HG03039 (cell line): Measurements from ENCODE around the gene MS4A5.
"Not testable (repeated sequence)": the region's sequence is repeated elsewhere in the genome, so short reads cannot be mapped to it uniquely, and the experiment has no call there.

Experiments
- ATAC-seq: cut with Tn5 transposase; IDR thresholded peaks from one replicate; pipeline ENCODE4 v1.9.1; 2021; ENCODE audit warnings: mild to moderate bottlenecking, moderate library complexity; ENCODE audit not compliant: unreplicated experiment

The MS4A5 gene, protein sequence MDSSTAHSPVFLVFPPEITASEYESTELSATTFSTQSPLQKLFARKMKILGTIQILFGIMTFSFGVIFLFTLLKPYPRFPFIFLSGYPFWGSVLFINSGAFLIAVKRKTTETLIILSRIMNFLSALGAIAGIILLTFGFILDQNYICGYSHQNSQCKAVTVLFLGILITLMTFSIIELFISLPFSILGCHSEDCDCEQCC

DNA sequence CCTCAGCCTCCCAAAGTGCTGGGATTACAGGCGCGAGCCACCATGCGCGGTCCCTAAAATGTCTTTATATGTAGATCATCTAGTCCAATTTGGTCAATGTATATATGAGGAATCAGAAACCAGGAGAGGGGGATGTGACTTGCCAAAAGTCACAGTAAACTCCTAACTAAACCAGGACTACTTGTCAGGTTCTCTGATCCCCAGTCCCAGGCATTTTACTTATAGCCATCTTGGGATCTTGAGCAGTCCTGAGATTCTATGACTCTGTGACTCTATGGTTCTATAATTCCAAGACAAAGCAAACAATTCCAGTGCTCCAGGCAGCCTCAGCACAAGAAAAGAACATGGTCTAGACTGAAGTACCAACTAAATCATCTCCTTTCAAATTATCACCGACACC lies at the start of gene MS4A5:
Gene MS4A5, plus strand, starts transcription at position 301 of the 400 bp plus-strand sequence. CDS start 103 bp downstream, outside the sequence.
- ATAC-seq: no peak

DNA sequence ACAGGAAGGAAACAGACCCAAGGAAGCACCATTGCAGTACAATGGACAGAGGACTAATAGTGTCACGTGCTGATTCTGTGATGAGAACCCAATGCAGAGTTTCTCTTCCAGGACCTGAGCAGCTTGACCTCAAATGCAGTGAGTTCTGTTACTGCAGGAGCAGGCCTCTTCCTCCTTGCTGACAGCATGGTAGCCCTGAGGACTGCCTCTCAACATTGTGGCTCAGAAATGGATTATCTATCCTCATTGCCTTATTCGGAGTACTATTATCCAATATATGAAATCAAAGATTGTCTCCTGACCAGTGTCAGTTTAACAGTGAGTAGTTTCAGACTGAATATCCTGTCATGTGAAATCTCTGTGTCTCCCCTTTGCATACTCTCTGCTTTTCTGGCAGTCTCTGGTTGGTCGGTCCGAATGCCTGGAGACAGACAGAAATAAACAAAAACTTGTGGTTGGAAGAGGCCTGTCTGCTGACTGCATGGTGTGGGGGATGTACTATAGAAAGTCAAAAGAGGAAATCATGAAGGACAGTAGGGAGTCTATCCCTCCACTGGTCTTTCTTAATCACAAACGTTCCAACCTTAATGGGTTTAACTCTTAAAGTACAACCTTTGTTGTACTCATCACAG lies 40.0 kb upstream of the MS4A5 start:
- ATAC-seq: peak; percentile 66

DNA sequence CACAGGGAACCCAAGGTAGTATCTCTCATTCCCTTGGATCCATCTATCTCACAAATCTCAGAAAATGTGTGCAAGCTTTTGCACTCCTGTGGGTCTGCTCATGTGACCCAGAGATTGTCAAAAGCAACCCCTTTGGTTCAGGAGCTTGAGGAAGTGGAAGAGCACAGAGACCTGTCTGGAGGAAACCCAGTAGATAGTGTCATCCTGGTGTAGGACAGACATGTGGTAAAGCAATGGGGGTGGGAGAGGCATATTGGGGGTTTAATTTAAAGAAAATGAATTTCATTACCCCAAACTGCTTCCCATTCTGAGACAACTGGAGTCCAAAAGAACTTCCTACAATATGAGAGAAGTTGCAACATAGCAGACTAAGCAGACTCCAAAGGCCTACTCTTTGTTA lies 39.0 kb upstream of the MS4A5 start:
- no peak for ATAC-seq

DNA sequence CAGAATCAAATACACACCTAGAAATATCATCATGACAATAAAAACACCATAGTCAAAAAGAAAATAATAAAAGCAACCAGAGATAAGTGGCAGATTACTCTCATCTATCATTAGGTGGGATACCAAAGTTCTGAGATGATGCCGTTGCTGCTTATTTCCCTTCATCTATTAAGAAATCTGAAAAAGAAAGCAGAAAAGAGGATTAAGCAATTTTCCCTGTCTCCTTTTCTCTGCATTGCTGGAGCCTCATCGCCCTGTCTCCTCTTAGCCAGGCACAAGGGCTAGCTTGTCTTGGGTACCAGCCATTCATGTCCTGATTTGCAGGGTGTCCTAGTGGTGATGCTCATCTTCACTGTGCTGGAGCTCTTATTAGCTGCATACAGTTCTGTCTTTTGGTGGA lies 37.0 kb upstream of the MS4A5 start:
- ATAC-seq: no peak

DNA sequence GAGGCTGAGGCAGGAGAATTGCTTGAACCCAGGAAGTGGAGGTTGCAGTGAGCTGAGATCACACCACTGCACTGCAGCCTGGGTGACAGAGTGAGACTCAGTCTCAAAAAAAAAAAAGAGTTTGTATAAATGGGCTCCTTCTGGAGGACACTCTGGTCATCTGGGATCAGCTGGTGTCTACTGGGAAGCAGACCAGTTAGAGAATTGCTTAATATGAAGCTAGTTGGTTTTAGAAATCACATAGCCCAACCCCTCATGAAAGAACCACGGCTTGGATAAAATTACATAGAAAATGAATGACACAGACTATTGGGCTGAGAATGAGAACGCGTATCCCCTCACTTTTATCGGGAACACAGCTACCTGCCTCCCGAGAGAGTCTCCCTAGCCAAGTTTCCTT lies 36.4 kb upstream of the MS4A5 start:
- no peak for ATAC-seq

DNA sequence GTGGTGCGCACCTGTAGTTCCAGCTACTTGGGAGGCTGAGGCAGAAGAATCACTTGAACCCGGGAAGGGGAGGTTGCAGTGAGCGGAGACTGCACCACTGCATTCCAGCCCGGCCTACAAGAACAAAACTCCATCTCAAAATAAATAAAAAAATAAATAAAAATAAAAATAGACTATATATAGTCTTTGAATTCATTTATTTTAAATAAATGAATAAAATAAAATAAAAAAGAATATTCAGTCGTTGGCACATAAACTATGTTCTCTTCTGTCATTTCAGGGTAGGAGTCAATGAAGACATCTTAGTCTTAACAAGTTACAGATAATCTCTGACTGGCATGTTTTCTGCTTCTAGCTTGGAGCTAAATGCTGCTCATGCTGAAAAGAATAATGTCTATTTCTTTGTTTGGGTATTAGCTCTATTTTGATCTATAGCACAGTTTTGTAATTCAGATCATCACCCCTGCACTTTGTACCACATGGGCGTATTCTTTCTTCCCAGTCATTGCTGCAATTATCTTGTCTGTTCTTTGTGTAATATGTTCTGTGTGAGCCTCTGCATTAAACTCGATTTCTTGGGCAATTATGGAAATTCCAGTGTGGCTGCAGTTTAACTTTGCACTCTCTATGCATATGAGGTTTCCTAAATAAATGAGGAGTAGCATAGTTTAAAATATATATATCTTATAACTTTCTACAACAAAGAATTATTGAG lies 34.5 kb upstream of the MS4A5 start:
- no peak for ATAC-seq

DNA sequence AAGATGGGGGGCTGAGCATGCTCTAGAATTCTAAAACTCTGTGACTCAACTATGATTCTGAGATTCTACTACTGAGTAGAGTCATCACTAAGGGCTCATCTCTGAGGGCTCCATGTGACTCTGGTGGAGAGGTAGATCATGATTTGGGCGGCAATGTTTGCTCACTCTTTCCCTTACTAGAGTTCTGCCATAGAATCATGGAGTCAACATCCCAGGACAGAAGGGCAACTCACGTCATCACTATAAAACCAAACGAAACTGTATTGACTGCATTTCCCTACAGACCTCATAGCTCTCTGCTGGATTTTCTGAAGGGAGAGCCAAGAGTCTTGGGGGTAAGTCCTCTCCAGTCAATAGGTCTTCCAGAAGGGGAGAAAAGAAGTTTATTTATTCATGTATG lies 33.0 kb upstream of the MS4A5 start, which contains the start of gene MS4A14:
Gene MS4A14, plus strand, starts transcription at position 78 of the 400 bp plus-strand sequence. Its CDS starts 120 bp downstream, at position 198.
- no peak for ATAC-seq

DNA sequence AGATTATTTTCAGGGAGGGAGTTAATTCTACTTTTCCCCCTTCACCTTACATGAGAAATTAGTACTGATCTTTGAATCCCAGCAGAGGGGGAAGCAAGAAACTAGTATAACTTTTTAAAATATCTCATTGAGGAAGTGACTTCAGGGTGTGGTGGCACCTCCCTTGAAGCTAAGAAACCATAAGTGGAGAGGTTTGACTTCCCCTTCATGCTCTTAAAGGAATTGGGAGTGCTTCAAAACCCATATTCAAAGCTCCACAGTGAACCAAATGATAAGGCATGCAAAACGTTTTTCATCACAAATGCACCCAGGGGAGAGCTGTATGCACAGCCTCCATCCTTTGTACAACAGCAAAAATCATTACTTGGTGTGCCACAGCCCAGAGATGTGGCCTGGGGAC lies 32.6 kb upstream of the MS4A5 start:
- no peak for ATAC-seq

DNA sequence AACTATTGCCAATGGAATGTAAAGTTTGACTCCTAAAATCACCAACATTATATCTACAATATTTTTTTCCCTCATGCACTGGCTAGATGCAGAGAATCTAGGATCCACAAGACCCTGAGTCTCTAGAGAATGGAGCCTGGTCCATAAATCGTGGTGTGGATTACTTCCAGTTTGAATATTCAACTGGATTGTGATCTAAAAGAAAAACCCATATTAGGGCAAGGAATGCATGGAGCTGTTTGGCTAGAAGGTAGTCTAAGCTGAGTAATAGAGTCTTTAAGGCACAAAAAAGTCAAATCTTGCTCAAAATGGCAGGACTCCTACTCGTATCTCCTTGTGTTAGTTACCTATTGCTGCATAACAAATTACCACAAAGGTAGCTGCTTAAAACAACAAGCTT lies 9.4 kb upstream of the MS4A5 start:
- no peak for ATAC-seq

DNA sequence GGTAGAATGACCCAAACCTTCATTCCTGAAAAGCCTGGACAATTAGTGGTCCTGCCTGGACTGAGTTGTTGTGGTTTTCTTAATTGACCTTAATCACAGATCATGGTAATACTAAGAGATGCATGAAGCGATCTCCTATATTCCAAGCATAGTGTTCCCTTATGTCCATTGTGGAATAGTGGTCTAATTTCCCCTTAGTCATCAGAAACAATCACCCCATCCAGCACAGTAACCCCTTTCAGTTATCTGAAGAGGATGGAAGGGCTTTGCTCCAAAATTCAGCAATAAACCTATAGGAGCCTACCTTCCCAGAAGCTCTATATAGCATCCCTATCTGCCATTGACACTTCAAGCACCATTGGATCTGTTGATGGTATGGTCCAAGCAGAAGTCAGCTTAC lies 6.8 kb upstream of the MS4A5 start:
- ATAC-seq: no peak

DNA sequence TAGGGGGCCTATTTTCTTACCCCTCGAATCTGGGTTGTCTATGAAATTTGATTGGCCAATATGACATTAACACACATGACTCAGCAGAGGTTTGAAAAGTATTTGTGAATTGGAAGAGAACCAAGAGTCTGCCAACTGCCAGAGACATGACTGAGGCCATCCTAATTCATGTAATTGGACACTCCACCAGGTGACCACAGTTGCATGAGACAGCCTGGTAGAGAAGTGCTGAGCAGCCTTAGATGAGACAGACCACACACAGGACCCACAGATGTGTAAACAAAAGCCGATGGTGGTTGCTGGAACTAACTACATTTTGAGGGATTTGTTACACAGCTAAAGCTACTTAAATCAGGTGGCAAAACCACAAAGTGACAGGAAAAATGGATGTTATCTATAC lies 855 bp upstream of the MS4A5 start:
- ATAC-seq: no peak

DNA sequence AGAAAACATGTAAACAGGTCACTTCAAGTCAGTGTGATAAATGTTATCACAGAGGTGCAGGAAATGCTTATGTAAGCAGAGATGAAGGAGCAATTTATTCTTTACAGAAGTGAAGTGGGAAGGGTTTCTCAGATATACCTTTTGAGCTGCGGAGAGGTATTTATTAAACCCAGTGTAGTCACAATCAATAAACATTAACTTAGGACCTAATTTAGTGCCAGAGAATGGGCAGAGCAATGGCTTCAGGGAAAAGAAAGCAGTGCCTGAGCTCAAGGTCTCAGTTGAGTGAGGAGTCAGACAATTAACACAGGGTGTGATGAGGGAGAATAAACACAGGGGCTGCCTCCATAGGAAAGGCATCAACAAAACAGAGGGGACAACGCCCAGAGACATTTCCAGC lies 1.9 kb downstream of the MS4A5 start:
- ATAC-seq: no peak

DNA sequence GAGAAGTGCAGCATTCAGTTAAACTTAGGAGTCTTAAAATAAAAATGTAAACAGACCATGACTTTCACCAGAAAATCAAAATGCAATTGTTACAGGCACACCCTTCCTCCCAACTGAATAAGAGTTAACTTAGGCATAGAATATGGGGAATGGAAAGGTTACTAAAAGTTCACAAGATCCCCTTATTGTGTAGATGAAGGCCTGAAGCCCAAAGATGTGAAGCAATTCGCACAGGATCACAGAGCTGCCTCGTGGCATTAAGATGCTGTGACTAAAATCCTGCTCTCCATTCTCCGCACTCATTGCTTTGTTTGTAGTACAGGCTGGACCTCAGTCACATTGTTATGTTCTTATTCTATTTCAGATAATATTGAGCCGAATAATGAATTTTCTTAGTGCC lies 4.0 kb downstream of the MS4A5 start:
- no peak for ATAC-seq

DNA sequence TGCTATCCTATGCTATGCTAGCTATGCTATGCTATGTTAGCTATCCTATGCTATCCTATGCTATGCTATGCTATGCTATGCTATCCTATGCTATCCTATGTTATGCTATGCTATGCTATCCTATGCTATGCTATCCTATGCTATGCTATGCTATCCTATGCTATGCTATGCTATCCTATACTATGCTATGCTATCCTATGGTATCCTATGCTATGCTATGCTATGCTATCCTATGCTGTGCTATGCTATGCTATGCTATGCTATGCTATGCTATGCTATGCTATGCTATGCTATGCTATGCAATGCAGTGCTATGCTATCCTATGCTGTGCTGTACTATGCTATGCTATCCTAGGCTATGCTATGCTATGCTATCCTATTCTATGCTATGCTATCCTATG lies 17.7 kb downstream of the MS4A5 start:
- no peak for ATAC-seq

DNA sequence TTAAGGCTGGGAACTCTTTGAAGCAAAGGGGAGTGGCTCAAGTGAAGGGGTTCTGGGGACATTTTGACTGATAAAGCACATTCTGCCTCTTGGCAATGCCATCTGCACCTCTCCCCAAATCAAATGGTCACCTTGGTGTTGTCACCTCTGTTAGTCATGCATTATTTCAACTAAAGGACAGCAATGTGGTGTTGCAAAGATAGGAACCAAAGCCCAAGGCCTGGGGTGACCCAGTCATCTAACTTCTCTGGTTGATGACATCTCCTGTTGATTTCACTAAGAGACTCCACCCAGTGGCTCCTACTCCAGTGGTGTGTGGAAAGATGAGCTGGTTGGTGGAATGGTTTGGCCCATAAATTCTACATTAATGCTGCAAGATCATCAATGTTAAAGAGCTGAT lies 18.5 kb downstream of the MS4A5 start:
- ATAC-seq: no peak

DNA sequence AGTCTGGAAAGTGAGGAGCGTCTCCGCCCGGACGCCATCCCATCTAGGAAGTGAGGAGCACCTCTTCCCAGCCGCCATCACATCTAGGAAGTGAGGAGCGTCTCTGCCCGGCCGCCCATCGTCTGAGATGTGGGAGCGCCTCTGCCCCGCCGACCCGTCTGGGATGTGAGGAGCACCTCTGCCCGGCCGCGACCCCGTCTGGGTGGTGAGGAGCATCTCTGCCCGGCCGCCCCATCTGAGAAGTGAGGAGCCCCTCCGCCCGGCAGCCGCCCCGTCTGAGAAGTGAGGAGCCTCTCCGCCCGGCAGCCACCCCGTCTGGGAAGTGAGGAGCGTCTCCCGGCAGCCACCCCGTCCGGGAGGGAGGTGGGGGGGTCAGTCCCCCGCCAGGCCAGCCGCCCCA lies 21.8 kb downstream of the MS4A5 start:
- not testable (repeated sequence) for ATAC-seq

DNA sequence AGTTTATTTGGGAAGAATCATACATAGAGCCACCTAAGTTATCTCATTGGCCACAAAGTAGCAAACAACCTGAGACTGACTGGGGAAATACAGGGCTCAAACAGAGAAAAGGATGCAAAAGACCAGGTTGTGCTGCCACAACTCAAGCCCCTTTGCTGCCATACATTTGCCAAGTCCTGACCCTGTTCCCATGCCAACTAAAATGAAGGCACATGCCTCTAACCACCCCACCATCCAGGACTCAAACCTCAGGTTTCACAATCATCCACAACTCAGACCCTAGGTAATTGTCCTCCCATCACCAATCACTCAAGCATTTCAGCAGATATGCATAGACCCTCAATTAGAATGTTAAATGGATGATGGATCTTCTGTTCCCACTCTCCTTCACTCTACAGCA lies 24.8 kb downstream of the MS4A5 start:
- no peak for ATAC-seq

DNA sequence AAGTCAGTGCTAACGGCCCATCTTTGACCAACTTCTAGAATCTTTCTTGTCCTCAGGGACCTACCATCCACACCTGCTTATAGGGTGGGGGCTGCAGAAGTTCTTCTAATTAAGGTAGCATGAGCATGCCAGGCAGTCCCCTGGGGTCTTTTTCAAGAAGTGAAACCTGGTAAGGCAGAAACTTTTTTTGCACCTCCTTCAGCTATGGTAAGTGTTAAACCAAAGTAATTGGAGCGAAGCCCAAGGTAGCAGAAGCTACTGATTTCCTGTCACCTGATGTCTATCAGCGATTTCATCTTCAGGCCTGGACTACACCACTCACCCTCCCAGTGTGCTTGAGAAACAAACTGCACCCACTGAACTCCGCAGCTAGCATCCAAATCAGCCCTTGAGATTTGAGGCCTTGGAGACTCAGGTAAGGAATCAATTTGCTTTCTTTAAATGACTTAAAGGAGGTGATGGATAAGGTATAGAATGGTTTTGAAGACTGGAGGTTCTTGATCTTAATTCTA lies 26.2 kb downstream of the MS4A5 start, which contains the start of gene MS4A1:
Gene MS4A1, plus strand, starts transcription at position 317 of the 512 bp plus-strand sequence. CDS start 6,528 bp downstream, outside the sequence.
- ATAC-seq: peak; percentile 68

DNA sequence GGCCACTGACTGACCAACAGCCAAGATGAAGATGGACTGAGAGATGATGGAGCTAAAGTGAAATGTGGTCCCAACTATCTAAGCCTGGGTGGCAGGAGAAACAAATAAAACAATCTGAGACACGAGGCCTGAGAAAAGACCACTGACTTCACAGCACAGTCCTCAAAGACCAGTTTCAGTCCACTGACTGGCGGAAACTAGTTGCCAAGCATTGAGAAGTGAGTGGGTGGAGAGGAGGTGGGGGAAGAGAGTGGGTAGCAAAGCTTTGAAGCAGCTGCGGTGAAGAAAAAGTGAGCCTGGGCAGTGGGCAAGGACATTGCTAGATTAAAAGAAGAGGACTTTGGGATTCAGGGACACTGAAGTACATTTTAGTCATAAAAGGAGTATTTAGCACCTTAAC lies 28.2 kb downstream of the MS4A5 start:
- peak; percentile 41 for ATAC-seq

DNA sequence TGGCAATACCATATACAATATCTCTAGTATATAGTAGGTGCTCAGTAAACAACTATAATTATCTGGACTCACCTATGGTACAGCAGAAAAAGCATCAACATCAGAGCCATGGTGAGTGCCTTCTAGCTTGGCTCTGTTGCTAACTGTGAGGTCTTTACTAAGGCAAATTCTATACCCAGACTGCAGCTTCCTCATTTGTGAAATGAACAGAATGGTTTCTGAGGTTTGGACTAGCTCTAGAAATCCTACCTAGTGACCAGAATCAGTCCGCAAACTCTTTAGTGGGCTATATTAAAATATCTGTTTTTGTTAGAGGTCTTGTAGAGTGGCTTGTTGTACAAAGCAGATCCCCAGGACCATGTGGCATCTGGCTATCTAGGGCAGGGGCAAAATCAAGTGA lies 30.0 kb downstream of the MS4A5 start:
- ATAC-seq: no peak

DNA sequence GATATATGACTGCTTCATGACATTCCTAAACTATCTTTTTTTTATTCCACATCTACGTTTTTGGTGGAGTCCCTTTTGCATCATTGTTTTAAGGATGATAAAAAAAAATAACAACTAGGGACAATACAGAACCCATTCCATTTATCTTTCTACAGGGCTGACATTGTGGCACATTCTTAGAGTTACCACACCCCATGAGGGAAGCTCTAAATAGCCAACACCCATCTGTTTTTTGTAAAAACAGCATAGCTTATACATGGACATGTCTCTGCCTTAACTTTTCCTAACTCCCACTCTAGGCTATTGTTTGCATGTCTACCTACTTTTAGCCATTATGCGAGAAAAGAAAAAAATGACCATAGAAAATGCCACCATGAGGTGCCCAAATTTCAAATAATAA lies 39.5 kb downstream of the MS4A5 start:
- no peak for ATAC-seq

DNA sequence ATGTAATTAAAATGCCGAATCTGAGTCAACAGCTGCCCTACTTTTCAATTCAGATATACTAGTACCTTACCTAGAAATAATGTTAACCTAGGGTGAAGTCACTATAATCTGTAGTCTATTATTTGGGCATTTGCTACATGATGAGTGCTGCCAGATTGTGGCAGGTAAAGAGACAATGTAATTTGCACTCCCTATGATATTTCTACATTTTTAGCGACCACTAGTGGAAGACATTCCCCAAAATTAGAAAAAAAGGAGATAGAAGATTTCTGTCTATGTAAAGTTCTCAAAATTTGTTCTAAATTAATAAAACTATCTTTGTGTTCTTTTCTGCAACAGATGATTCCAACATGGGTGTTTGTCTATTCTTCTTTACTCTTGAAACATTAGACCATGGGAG lies 40.4 kb downstream of the MS4A5 start:
- ATAC-seq: no peak
